Activated B cell treated with CpG ODN at 0.5 μM for 24 hours (primary cell): ENCODE data around the gene MED27. TPM values are rescaled to one million over a fixed set of nuclear protein-coding genes. Genes with fewer than 3 reads are reported as not detected.

Source experiments
- ATAC-seq: fragments of 200-7000 bp; cut with Tn5 transposase; one replicate; pipeline ENCODE4 v1.10.0; 2021; ENCODE audit warnings: low read depth, mild to moderate bottlenecking, moderate library complexity
- CTCF ChIA-PET: fragments of 350-600 bp; sonication (Branson Sonifier 250); formaldehyde crosslinking; loops from one replicate; lab custom pipeline; 2021; ENCODE audit warnings: antibody characterized with exemption; lab: Charles Lee
- POLR2A ChIA-PET: fragments of 350-600 bp; sonication (Branson Sonifier 250); formaldehyde crosslinking; loops from one replicate; lab custom pipeline; 2021; ENCODE audit warnings: antibody characterized with exemption; lab: Charles Lee
- DNase-seq: peaks from one replicate; pipeline ENCODE4 v3.0.0; 2022
- H3K27ac Mint-ChIP-seq: one replicate; pipeline ENCODE4 v1.8.0; 2020; ENCODE audit warnings: mixed read lengths
- H3K27me3 Mint-ChIP-seq: one replicate; pipeline ENCODE4 v1.8.0; 2021; ENCODE audit warnings: mixed read lengths
- H3K36me3 Mint-ChIP-seq: one replicate; pipeline ENCODE4 v1.8.0; 2021; ENCODE audit warnings: low read depth, mixed read lengths
- H3K4me1 Mint-ChIP-seq: one replicate; pipeline ENCODE4 v1.8.0; 2021; ENCODE audit warnings: mixed read lengths
- H3K4me3 Mint-ChIP-seq: one replicate; pipeline ENCODE4 v1.8.0; 2020; ENCODE audit warnings: mild to moderate bottlenecking, mixed read lengths
- H3K9me3 Mint-ChIP-seq: one replicate; pipeline ENCODE4 v1.8.0; 2020; ENCODE audit warnings: mixed read lengths
- intact Hi-C: fragments of 100-400 bp; cut with micrococcal nuclease; formaldehyde crosslinking; loops from one replicate; pipeline ENCODE4 v1.15.1; 2024
- total RNA-seq: library from RNA; stranded (reverse); gene quantifications from 2 replicates; pipeline ENCODE4 v1.2.3, GENCODE V29; 2022
- TF ChIP-seq, protein P1 (sequence below): fragments of 200-600 bp; IDR thresholded peaks from one replicate; pipeline ENCODE4 v1.8.0; 2022; ENCODE audit warnings: antibody characterized with exemption, mild to moderate bottlenecking

Gene MED27
- total RNA-seq, 1 donor from 2014 or later = 24.5 TPM

DNA sequence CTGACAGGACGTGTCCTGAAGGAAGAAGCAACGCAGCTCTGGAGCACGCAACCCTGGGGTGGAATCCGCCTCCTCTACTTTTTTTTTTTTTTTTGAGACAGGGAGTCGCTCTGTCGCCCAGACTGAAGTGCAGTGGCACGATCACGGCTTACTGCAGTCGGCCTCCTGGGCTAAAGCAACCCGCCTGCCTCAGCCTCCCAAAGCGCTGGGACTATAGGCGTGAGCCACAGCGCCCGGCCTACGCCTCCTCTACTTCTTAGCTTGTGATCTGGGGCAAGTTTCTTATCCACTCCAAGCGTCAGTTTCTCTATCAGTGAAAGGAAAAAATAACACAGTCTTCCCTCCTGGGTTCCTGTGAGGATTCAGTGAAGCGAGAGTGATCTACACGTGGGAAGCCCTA lies 243.6 kb downstream of the MED27 start:
- no peak overlapping the region for H3K27ac Mint-ChIP-seq
- H3K4me1 Mint-ChIP-seq = no peaks in the 10 kb centered on the region
- peaks cover 9% of the 10 kb centered on the region for H3K27me3 Mint-ChIP-seq
- H3K4me3 Mint-ChIP-seq = no peak overlapping the region
- H3K36me3 Mint-ChIP-seq = no peaks in the 10 kb centered on the region
- TF ChIP-seq, protein P1, sequence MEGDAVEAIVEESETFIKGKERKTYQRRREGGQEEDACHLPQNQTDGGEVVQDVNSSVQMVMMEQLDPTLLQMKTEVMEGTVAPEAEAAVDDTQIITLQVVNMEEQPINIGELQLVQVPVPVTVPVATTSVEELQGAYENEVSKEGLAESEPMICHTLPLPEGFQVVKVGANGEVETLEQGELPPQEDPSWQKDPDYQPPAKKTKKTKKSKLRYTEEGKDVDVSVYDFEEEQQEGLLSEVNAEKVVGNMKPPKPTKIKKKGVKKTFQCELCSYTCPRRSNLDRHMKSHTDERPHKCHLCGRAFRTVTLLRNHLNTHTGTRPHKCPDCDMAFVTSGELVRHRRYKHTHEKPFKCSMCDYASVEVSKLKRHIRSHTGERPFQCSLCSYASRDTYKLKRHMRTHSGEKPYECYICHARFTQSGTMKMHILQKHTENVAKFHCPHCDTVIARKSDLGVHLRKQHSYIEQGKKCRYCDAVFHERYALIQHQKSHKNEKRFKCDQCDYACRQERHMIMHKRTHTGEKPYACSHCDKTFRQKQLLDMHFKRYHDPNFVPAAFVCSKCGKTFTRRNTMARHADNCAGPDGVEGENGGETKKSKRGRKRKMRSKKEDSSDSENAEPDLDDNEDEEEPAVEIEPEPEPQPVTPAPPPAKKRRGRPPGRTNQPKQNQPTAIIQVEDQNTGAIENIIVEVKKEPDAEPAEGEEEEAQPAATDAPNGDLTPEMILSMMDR = no peak
- DNase-seq = no peak
- POLR2A ChIA-PET = no interaction called here
- intact Hi-C loops = no loop called here
- H3K9me3 Mint-ChIP-seq = peaks cover 7% of the 10 kb centered on the region
- no peak for ATAC-seq
- CTCF ChIA-PET = interaction anchor here (0.6 kb wide), 1 partner anchor 75 kb away, joined by 3 read pairs; no protein-coding TSS in a partner anchor

DNA sequence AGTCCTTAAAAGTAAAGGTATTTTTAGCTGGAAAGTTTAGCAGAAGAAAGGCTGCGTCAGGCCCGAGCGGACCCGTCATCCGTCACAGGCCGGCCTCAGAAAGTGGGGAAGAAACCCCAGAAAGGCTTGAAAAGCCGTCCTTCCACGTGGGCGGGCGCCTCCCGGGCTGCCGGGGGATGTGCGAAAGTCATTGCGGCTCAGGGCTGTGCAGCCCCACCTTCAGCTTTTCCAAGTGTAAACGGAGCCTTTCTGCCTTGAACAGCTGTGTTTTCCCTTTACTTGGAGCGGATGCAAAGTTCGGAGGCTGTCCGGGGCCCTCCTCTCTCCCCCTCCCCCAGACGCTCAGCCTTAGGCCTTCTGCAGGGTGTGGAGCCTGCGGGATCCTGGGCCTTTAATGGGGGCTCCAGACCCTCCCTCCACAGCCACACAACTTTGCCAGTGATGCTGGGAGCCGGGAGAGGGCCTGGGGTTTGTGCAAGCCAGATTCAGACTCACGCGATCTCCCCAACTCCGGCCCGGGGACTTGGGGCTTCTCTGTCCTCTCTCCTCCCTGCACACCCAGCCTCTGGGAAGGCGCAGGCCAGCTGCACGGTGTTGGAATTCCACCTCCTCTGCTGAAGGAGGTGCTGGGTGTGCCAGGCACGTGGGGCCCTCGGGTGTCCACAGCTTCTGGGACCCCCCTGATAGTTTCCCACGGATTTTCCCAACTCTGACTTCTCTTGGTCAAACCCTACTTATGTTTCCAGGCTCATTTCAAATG lies 244.3 kb downstream of the MED27 start:
- CTCF ChIA-PET = interaction anchor here (0.6 kb wide), 1 partner anchor 74 kb away, joined by 3 read pairs; no protein-coding TSS in a partner anchor
- intact Hi-C loops = no loop called here
- ATAC-seq (no peak), DNase-seq (no peak)
- Mint-ChIP-seq H3K4me1 (no peaks in the 10 kb centered on the region), H3K27me3 (peaks cover 9% of the 10 kb centered on the region), H3K36me3 (no peaks in the 10 kb centered on the region), H3K9me3 (peaks cover 7% of the 10 kb centered on the region), H3K4me3 (no peak overlapping the region), H3K27ac (no peak overlapping the region)
- POLR2A ChIA-PET = no interaction called here
- TF ChIP-seq, protein P1 = no peak

DNA sequence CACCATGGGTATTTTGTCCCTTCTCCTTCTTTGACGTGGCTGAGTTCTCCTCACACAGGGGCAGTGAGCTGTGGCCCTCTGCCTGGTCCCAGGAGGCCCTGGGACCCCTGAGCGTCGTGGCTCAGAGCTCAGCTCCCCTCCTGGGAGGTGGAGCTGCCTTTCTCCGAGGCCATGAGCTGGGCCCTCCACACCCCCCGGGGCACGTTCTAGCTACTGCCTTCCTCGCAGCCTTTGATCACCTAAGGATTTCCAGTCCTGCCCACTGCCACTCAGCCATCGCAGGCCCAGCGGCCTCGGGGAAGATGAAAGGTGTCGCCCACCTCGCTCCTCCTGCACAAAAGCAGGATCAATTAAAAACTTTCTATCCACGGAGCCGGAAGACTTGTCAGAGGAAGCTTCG lies 244.9 kb downstream of the MED27 start:
- Mint-ChIP-seq H3K27ac (no peak overlapping the region), H3K4me3 (no peak overlapping the region), H3K9me3 (peaks cover 7% of the 10 kb centered on the region), H3K36me3 (no peaks in the 10 kb centered on the region), H3K27me3 (peaks cover 9% of the 10 kb centered on the region), H3K4me1 (no peaks in the 10 kb centered on the region)
- intact Hi-C loops = no loop called here
- POLR2A ChIA-PET = interaction anchor here (0.6 kb wide), 1 partner anchor 83 kb away, joined by 3 read pairs; no protein-coding TSS in a partner anchor
- CTCF ChIA-PET = no interaction called here
- DNase-seq (no peak), ATAC-seq (no peak)
- TF ChIP-seq, protein P1 = no peak

DNA sequence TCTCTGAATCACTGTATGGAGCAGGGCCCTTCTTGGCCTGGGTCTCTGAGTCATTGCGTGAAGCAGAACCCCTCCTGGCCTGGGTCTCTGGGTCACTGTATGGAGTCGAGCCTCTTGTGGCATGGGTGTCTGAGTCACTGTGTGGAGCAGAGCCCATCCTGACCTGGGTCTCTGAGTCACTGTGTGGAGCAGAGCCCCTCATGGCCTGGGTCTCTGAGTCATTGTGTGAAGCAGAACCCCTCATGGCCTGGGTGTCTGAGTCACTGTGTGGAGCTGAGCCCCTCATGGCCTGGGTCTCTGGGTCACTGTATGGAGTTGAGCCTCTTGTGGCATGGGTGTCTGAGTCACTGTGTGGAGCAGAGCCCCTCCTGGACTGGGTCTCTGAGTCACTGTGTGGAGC lies 245.8 kb downstream of the MED27 start:
- ATAC-seq = no peak
- Mint-ChIP-seq H3K27me3 (peaks cover 9% of the 10 kb centered on the region), H3K36me3 (no peaks in the 10 kb centered on the region), H3K4me1 (no peaks in the 10 kb centered on the region), H3K27ac (no peak overlapping the region), H3K9me3 (peaks cover 7% of the 10 kb centered on the region), H3K4me3 (no peak overlapping the region)
- POLR2A ChIA-PET = no interaction called here
- no peak for DNase-seq
- CTCF ChIA-PET = no interaction called here
- TF ChIP-seq, protein P1 = no peak
- intact Hi-C loops = no loop called here

DNA sequence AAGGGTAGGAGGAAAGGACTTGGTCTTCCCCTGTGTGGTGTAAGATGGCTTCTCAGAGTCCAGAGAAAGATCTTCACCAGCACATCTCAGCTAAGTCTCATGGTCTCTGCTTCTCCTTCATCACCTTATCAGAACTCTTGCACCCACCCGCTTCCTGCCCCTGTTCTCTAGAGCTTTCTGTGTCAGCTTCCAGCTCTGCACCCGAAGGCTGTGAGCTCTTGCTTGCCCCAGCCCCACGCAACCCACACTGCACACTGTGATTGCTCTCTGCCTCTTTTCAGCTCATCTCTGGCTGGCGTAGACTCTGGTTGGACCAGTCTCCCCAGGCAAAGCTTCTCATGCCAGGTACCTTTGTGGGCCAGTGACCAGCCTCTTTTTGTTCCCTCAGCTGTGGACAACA lies 246.6 kb downstream of the MED27 start:
- Mint-ChIP-seq H3K4me1 (no peaks in the 10 kb centered on the region), H3K36me3 (no peaks in the 10 kb centered on the region), H3K27ac (no peak overlapping the region), H3K9me3 (peaks cover 7% of the 10 kb centered on the region), H3K4me3 (no peak overlapping the region), H3K27me3 (peaks cover 10% of the 10 kb centered on the region)
- ChIA-PET POLR2A (no interaction called here), CTCF (no interaction called here)
- DNase-seq (no peak), ATAC-seq (no peak)
- intact Hi-C loops = no loop called here
- TF ChIP-seq, protein P1 = no peak
